Urinary bladder (tissue), 4 donors: ENCODE measurements around the gene CELSR1. TPM values are rescaled to one million over a fixed set of nuclear protein-coding genes. Genes with fewer than 3 reads are reported as not detected.

Source experiments
- DNase-seq: peaks from one replicate; pipeline ENCODE4 v3.0.0-alpha.2; 2015; ENCODE audit errors: extremely low spot score
- H3K27ac ChIP-seq: one replicate; pipeline ENCODE4 v1.5.1; 2013; ENCODE audit warnings: low read depth, mild to moderate bottlenecking, moderate library complexity
- H3K36me3 ChIP-seq: one replicate; pipeline ENCODE4 v1.6.1; 2013; ENCODE audit warnings: mild to moderate bottlenecking, moderate library complexity; ENCODE audit not compliant: insufficient read depth
- H3K4me1 ChIP-seq: one replicate; pipeline ENCODE4 v1.6.1; 2013; ENCODE audit warnings: mild to moderate bottlenecking, moderate library complexity; ENCODE audit not compliant: insufficient read depth
- H3K4me3 ChIP-seq: one replicate; pipeline ENCODE4 v1.5.1; 2013; ENCODE audit warnings: low read depth, low read length
- WGBS: extraction: QIAGEN DNeasy Blood & Tissue Kit; methylation state at CpG from one replicate; pipeline ENCODE4 v1.1.7; 2013; 5-methylcytosine and 5-hydroxymethylcytosine counted together
- polyA plus RNA-seq: library from polyadenylated mRNA; stranded (reverse); fragments of 200-250 nt; gene quantifications from one replicate; pipeline ENCODE4 v1.2.3, GENCODE V29; 2013
- total RNA-seq: library from RNA; depleted of rRNA; stranded (reverse); fragments of >200 nt; gene quantifications from one replicate; pipeline ENCODE4 v1.2.3, GENCODE V29; 2014
- donor health status: healthy with polysubstance abuse.
- donor health status: healthy.

CELSR1 gene
- total and polyA plus RNA-seq, 2 donors, result 3.2 to 4.5 TPM

GRCh38 chr22:46571642-46572250 is 34.3 kb upstream of the CELSR1 start:
- no peak overlapping the region for H3K27ac ChIP-seq
- H3K36me3 ChIP-seq, result no peaks in the 10 kb centered on the region
- 94% methylated on average over 7 of the region's 7 CpGs for WGBS
- H3K4me1 ChIP-seq, result no peaks in the 10 kb centered on the region
- no peak overlapping the region for H3K4me3 ChIP-seq
- DNase-seq, result no peak

GRCh38 chr22:46569848-46570695 is 32.7 kb upstream of the CELSR1 start:
- 86% methylated on average over 17 of the region's 17 CpGs for WGBS
- DNase-seq, result no peak

DNA sequence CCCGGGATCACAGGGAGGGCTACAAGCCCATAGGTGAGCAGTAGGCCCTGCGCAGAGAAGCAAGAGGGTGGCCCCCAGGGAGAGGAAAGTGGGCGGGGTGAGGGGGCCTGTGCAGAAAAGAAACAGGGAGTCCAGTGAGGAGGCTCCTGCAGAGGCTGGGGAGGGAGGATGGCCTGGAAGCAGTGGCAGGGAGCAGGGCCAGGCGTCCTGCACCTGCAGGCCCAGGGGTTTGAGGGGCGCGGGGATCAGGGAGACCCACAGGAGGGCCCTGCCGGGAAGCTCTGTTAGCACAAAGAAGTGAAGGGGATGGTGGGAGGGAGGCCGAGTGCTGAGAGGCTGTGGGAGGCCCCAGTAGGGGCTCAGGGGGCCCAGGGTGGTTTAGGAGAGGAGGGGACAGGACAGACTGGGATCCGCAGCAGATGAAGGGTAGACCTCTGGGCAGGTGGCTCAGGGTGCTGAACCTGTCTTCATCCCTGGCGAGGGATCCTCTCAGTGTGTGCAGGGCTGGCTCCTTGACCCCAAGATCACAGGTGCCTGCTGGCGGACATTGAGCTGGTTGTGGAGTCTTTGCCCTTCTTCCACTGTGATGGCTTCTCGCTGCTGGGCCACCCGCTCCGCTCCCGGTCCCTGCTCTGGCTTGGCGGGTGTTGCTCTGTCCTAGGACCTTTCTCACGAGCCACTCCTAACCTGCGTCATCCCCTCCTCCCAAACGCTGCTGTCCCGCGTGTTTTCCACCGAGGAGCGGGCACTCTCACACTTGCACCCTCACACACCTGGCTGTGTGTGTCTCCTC is 31.8 kb upstream of the CELSR1 start:
- H3K4me1 ChIP-seq, result no peaks in the 10 kb centered on the region
- no peak overlapping the region for H3K27ac ChIP-seq
- H3K4me3 ChIP-seq, result no peak overlapping the region
- no peaks in the 10 kb centered on the region for H3K36me3 ChIP-seq
- no peak for DNase-seq
- 76% methylated on average over 23 of the region's 23 CpGs for WGBS

More at GRCh38 chr22:46569848-46570695, 32.7 kb upstream of the CELSR1 start:
- Histone ChIP-seq H3K36me3 (no peaks in the 10 kb centered on the region), H3K4me3 (no peak overlapping the region), H3K4me1 (no peaks in the 10 kb centered on the region), H3K27ac (no peak overlapping the region)

DNA sequence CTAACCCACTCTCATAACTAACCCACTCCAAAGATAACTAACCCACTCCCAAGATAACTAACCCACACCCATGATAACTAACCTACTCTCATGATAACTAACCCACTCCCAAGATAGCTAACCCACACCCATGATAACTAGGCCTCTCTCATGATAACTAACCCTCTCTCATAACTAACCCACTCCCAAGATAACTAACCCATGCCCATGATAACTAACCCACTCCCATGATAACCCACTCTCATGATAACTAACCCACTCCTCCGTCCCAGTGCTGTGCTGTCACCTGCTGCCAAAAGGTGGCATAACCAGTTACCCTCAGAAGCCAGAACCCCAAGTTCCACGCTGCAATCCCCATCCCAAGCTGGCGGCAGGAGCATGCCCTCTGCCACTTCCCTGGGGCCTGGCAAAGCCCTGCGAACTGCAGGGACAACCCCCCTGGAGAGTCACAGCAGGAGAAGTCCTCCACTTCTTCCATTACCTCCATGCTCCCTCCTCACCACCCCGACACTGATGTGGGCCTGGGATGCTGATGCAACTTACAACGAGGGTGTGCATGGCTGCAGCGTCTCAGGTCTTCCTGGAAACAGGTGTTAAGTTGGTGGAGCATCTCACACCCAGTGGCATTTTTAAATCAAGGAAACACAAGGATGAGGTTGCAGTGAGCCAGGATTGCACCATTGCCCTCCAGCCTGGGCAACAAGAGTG is 30.8 kb upstream of the CELSR1 start:
- WGBS, result 74% methylated on average over 7 of the region's 7 CpGs
- Histone ChIP-seq H3K4me3 (no peak overlapping the region), H3K27ac (no peak overlapping the region), H3K36me3 (no peaks in the 10 kb centered on the region), H3K4me1 (no peaks in the 10 kb centered on the region)
- no peak for DNase-seq

- Histone ChIP-seq H3K4me1 (no peaks in the 10 kb centered on the region), H3K4me3 (no peak overlapping the region), H3K27ac (no peak overlapping the region), H3K36me3 (no peaks in the 10 kb centered on the region)
- WGBS, result 96% methylated on average over 1 of the region's 1 CpG
- DNase-seq, result no peak
Observed at GRCh38 chr22:46567471-46567870, 30.1 kb upstream of the CELSR1 start.

DNA sequence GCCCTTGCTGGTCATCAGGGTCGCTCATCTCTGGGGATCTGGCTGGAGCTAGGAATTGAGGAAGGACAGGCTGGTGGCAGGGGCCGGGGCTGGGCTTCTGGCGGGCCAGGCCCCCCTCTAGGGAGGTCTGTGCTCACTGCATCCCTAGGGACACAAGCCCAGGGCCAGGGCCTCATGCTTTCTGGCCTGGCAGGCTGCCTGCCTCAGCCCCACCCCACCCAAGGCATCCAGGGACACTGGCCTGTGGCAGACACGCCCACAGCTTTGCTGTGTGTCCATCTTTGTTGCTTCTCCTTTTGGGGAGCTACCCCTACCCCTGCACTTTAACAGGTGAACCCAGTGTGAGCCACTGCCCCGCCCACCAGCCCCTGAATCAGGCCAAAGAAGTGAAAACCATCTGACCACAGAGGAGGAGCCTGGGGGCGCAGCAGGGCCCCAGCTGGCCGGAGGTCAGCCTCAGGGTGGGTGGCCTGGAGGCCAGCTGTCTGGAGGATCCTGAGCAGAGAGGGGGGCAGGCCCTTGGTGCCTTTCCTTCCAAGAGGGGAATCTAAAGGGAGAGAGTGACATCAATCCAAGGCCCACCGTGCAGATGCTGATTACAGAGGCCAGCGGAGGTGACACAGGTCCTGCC is 26.8 kb upstream of the CELSR1 start:
- no peak for DNase-seq
- no peak overlapping the region for H3K4me3 ChIP-seq
- H3K4me1 ChIP-seq, result no peaks in the 10 kb centered on the region
- 68% methylated on average over 9 of the region's 9 CpGs for WGBS
- no peaks in the 10 kb centered on the region for H3K36me3 ChIP-seq
- no peak overlapping the region for H3K27ac ChIP-seq

GRCh38 chr22:46563381-46564083 is 26.1 kb upstream of the CELSR1 start:
- H3K4me1 ChIP-seq, result no peaks in the 10 kb centered on the region
- no peak overlapping the region for H3K27ac ChIP-seq
- H3K4me3 ChIP-seq, result no peak overlapping the region
- WGBS, result 32% methylated on average over 20 of the region's 20 CpGs
- no peak for DNase-seq
- no peaks in the 10 kb centered on the region for H3K36me3 ChIP-seq

- WGBS, result 81% methylated on average over 5 of the region's 5 CpGs
- no peaks in the 10 kb centered on the region for H3K36me3 ChIP-seq
- no peak overlapping the region for H3K4me3 ChIP-seq
- DNase-seq, result no peak
- H3K27ac ChIP-seq, result no peak overlapping the region
- no peaks in the 10 kb centered on the region for H3K4me1 ChIP-seq
Observed at GRCh38 chr22:46561435-46561905, 24.1 kb upstream of the CELSR1 start.

- H3K27ac ChIP-seq, result no peak overlapping the region
- WGBS, result 89% methylated on average over 14 of the region's 14 CpGs
Observed at GRCh38 chr22:46560696-46561295, 23.4 kb upstream of the CELSR1 start.

GRCh38 chr22:46557736-46558480 is 20.5 kb upstream of the CELSR1 start:
- Histone ChIP-seq H3K36me3 (no peaks in the 10 kb centered on the region), H3K4me1 (no peaks in the 10 kb centered on the region), H3K27ac (no peak overlapping the region), H3K4me3 (no peak overlapping the region)
- DNase-seq, result no peak
- 77% methylated on average over 8 of the region's 8 CpGs for WGBS

More at GRCh38 chr22:46560696-46561295, 23.4 kb upstream of the CELSR1 start:
- Histone ChIP-seq H3K36me3 (no peaks in the 10 kb centered on the region), H3K4me1 (no peaks in the 10 kb centered on the region), H3K4me3 (no peak overlapping the region)
- DNase-seq, result no peak

DNA sequence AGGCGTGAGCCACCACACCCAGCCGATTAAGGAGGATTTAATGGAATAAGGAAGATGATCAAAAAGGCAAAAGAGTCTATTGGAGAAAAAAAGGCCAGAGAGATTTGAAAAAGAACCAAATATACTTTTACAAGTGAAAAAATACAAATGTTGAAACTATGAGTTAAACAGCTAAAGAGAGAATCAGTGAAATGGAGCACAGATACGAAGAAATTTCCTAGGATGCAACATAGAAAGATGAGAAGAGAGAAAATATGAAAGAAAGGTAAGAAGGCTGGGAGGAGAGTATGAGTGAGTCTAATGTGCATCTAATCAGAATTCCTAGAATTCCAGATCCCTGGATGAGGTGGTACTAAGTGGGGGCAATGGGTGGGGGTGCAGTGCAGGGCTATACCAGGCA is 19.4 kb upstream of the CELSR1 start:
- H3K4me1 ChIP-seq, result no peaks in the 10 kb centered on the region
- no peaks in the 10 kb centered on the region for H3K36me3 ChIP-seq
- no peak overlapping the region for H3K27ac ChIP-seq
- 80% methylated on average over 3 of the region's 3 CpGs for WGBS
- DNase-seq, result no peak
- no peak overlapping the region for H3K4me3 ChIP-seq
